ENCODE measurements around the gene DCBLD1. TPM values are rescaled to one million over a fixed set of nuclear protein-coding genes. Genes with fewer than 3 reads are reported as not detected.
A peak's percentile ranks its signal among the peaks of the same experiment; 100 is the strongest.
"Not testable (repeated sequence)": the region's sequence is repeated elsewhere in the genome, so short reads cannot be mapped to it uniquely, and the experiment has no call there.

DCBLD1 gene
- 1 to 10 TPM; 4.1 to 8.2 TPM for total RNA-seq
- long read RNA-seq, partial matches to known transcripts: 1 of 5 reads
- long read RNA-seq, other reads (novel, unspliced or antisense): 4 of 5 reads

- intact Hi-C loops (cut with DNase I): loop anchor here in 1 of 2 donors (10.0 kb wide), 1 partner anchor 72 kb away; no protein-coding TSS in a partner anchor
- ATAC-seq: peak; percentile 95 to 97
Observed at GRCh38 chr6:117482240-117483003, at the start of gene DCBLD1. DCBLD1 (plus strand) TSS chr6:117482674; CDS start chr6:117482782, 108 bp downstream.

GRCh38 chr6:117440706-117441525, 41.6 kb upstream of the DCBLD1 start:
- no peak for ATAC-seq
- intact Hi-C loops (cut with DNase I): loop anchor here in 1 of 2 donors (10.0 kb wide), 1 partner anchor 96 kb away; no protein-coding TSS in a partner anchor
- DNase-seq: no peak

More at GRCh38 chr6:117482240-117483003, at the start of gene DCBLD1:
- DNase-seq: peak; percentile 83

GRCh38 chr6:117441824-117442264, 40.6 kb upstream of the DCBLD1 start:
- intact Hi-C loops (cut with DNase I): loop anchor here in 1 of 2 donors (10.0 kb wide), 1 partner anchor 97 kb away; no protein-coding TSS in a partner anchor
- DNase-seq: no peak
- ATAC-seq: no peak

GRCh38 chr6:117442313-117442712, 40.2 kb upstream of the DCBLD1 start:
- intact Hi-C loops (cut with DNase I): loop anchor here in 1 of 2 donors (10.0 kb wide), 1 partner anchor 98 kb away; no protein-coding TSS in a partner anchor
- ATAC-seq, DNase-seq: not testable (repeated sequence)

GRCh38 chr6:117444600-117444999, 37.9 kb upstream of the DCBLD1 start:
- DNase-seq: no peak
- intact Hi-C loops (cut with DNase I): loop anchor here in 1 of 2 donors (10.0 kb wide), 1 partner anchor 100 kb away; no protein-coding TSS in a partner anchor

GRCh38 chr6:117446861-117447260, 35.6 kb upstream of the DCBLD1 start:
- no peak for DNase-seq
- ATAC-seq: no peak
- intact Hi-C loops (cut with DNase I): loop anchor here in 1 of 2 donors (5.0 to 10.0 kb wide), 2 partner anchors 102 to 110 kb away; no protein-coding TSS in a partner anchor

More at GRCh38 chr6:117444600-117444999, 37.9 kb upstream of the DCBLD1 start:
- ATAC-seq: no peak

GRCh38 chr6:117448011-117448410, 34.5 kb upstream of the DCBLD1 start:
- intact Hi-C loops (cut with DNase I): loop anchor here in 1 of 2 donors (5.0 to 10.0 kb wide), 2 partner anchors 103 to 109 kb away; no protein-coding TSS in a partner anchor
- no peak for ATAC-seq
- DNase-seq: no peak

- DNase-seq: no peak
- peak in 1 of 2 donors; percentile 84 for ATAC-seq
- intact Hi-C loops (cut with DNase I): loop anchor here in 1 of 2 donors (5.0 to 10.0 kb wide), 2 partner anchors 104 to 108 kb away; no protein-coding TSS in a partner anchor
Observed at GRCh38 chr6:117448732-117449485, 33.6 kb upstream of the DCBLD1 start.

- DNase-seq (peak; percentile 29), ATAC-seq (peak; percentile 41 to 49)
- intact Hi-C loops (cut with DNase I): loop anchor here (2.0 to 10.0 kb wide), 6 partner anchors 102 to 158 kb away; no protein-coding TSS in a partner anchor
Observed at GRCh38 chr6:117449549-117450439, 32.7 kb upstream of the DCBLD1 start.

- intact Hi-C loops (cut with DNase I): loop anchor here (2.0 to 5.0 kb wide), 4 partner anchors 104 to 156 kb away; no protein-coding TSS in a partner anchor
- DNase-seq: no peak
- no peak for ATAC-seq
Observed at GRCh38 chr6:117451671-117452070, 30.8 kb upstream of the DCBLD1 start.

GRCh38 chr6:117456250-117456649, 26.2 kb upstream of the DCBLD1 start:
- no peak for ATAC-seq
- intact Hi-C loops (cut with DNase I): no loop called here
- no peak for DNase-seq

- DNase-seq: no peak
- intact Hi-C loops (cut with DNase I): no loop called here
- ATAC-seq: no peak
Observed at GRCh38 chr6:117456998-117457397, 25.5 kb upstream of the DCBLD1 start.

GRCh38 chr6:117459204-117459944, 23.1 kb upstream of the DCBLD1 start:
- ATAC-seq (no peak), DNase-seq (no peak)
- intact Hi-C loops (cut with DNase I): no loop called here

GRCh38 chr6:117463762-117464665, 18.5 kb upstream of the DCBLD1 start:
- intact Hi-C loops (cut with DNase I): no loop called here
- no peak for ATAC-seq
- no peak for DNase-seq

- no peak for ATAC-seq
- intact Hi-C loops (cut with DNase I): no loop called here
- DNase-seq: no peak
Observed at GRCh38 chr6:117464700-117465099, 17.8 kb upstream of the DCBLD1 start.

GRCh38 chr6:117465691-117466090, 16.8 kb upstream of the DCBLD1 start:
- DNase-seq: no peak
- intact Hi-C loops (cut with DNase I): no loop called here
- ATAC-seq: no peak
